ENCODE measurements around the gene SLC2A4. TPM values are rescaled to one million over a fixed set of nuclear protein-coding genes. Genes with fewer than 3 reads are reported as not detected.

Gene SLC2A4
- polyA plus RNA-seq, 4 donors: 0.31 to 5.0 (median 1.2) TPM

- Histone ChIP-seq H3K36me3 (ENCODE audit: control insufficient read depth in 3 of 3, insufficient read depth in 2 of 3, low read depth in 1 of 3, low read length in 3 of 3) (no peaks in the 10 kb centered on the region), H3K4me3 (ENCODE audit: low read depth in 1 of 3, low read length in 3 of 3) (no peak overlapping the region), H3K9me3 (ENCODE audit: control insufficient read depth in 2 of 2, insufficient read depth in 1 of 2, low read depth in 1 of 2, low read length in 1 of 2) (no peaks in the 10 kb centered on the region), H3K27me3 (ENCODE audit: control insufficient read depth in 3 of 3, insufficient read depth in 3 of 3, low read length in 3 of 3) (peaks cover 0 to 17% (median 0%) of the 10 kb centered on the region in 3 donors), H3K27ac (ENCODE audit: low read depth in 1 of 3, low read length in 2 of 3) (peak overlapping the region; percentile 44 to 82 (median 76)), H3K4me1 (ENCODE audit: control insufficient read depth in 3 of 3, insufficient read depth in 2 of 3, low read depth in 1 of 3, low read length in 2 of 3) (peaks cover 0 to 30% (median 0%) of the 10 kb centered on the region in 3 donors)
- DNase-seq (peak; percentile 73 to 91), FAIRE-seq (no peak)
- 15 to 64% (median 37%) methylated on average over 8 of the region's 8 CpGs for whole genome bisulfite sequencing, 3 donors
Observed at GRCh38 chr17:7279448-7279847, 2.1 kb upstream of the SLC2A4 start.

DNA sequence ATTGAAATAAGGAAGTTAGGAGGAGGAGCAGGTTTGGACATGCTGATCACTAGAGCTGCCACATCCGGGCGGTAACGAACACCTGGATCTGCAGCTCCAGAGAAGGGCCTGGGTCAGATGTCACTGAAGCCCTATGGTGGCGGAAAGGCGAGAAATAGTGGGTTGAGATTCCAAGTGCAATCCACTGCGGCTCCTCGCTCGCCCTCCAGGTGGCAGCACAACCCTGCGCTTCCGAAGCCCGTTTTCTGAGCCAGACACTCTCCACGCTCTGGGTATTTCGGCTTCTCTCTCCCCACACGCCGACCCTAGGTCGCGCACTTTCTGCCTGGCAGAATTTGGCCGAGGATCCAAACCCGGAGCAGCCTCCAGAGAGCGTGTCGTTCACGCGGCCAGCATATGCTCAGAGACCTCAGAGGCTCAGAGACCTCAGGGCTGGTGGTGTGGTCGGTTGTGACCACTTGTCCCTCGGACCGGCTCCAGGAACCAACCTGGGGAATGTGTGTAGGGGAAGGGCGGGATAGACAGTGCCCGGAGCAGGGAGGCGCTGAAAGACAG, 922 bp upstream of the SLC2A4 start:
- peak; percentile 81 to 92 for DNase-seq
- Histone ChIP-seq H3K36me3 (ENCODE audit: control insufficient read depth in 3 of 3, insufficient read depth in 2 of 3, low read depth in 1 of 3, low read length in 3 of 3) (no peaks in the 10 kb centered on the region), H3K27me3 (ENCODE audit: control insufficient read depth in 3 of 3, insufficient read depth in 3 of 3, low read length in 3 of 3) (peaks cover 0 to 17% (median 0%) of the 10 kb centered on the region in 3 donors), H3K9me3 (ENCODE audit: control insufficient read depth in 2 of 2, insufficient read depth in 1 of 2, low read depth in 1 of 2, low read length in 1 of 2) (no peaks in the 10 kb centered on the region), H3K4me1 (ENCODE audit: control insufficient read depth in 3 of 3, insufficient read depth in 2 of 3, low read depth in 1 of 3, low read length in 2 of 3) (peaks cover 0 to 30% (median 0%) of the 10 kb centered on the region in 3 donors), H3K4me3 (ENCODE audit: low read depth in 1 of 3, low read length in 3 of 3) (peak overlapping the region in 2 of 3 donors; percentile 44 to 48), H3K27ac (ENCODE audit: low read depth in 1 of 3, low read length in 2 of 3) (peak overlapping the region; percentile 6 to 82 (median 76))
- WGBS, 3 donors: 0 to 1% (median 1%) methylated on average over 27 to 29 of the region's 29 CpGs
- no peak for FAIRE-seq

DNA sequence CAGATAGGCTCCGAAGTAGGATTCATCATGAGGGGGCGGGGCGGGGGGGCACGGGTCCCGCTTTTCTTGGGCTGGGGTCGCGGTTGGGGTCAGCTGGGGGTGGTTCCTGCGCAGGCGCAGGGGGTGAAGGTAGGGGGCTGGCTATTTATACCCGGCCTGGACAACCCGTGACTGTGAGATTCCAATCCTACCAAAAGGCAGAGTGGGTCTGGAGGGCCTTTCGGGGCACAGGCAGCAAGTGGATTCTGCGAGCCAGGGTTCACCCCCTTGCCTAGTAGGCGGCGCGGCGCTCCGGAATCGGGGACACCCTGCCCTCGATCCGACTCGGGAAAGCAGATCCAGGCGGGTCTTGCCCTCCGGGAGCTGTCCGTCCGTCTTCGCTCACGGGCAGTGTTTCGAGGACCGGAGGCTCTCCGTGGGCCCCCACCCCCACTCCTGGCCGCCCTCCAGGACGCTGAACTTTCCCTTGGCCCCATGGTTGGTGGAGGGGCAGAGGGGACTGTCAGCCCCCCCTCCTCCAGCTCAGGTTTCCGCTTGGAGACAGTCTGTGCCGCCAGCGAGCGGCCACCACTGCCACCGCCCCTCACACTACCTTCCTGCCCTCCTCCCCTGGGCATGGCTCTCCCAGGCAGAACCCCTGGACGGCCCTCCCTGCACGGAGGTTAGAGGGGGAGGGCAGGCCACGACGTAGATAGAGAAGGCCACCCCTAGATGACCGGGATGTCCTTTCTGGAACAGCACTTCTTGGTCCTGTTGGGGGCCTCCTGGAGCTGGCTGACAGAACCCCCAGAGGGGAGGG, 634 bp downstream of the SLC2A4 start:
- Histone ChIP-seq H3K27me3 (ENCODE audit: control insufficient read depth in 3 of 3, insufficient read depth in 3 of 3, low read length in 3 of 3) (peaks cover 0 to 17% (median 0%) of the 10 kb centered on the region in 3 donors), H3K9me3 (ENCODE audit: control insufficient read depth in 2 of 2, insufficient read depth in 1 of 2, low read depth in 1 of 2, low read length in 1 of 2) (no peaks in the 10 kb centered on the region), H3K4me1 (ENCODE audit: control insufficient read depth in 3 of 3, insufficient read depth in 2 of 3, low read depth in 1 of 3, low read length in 2 of 3) (peaks cover 0 to 30% (median 0%) of the 10 kb centered on the region in 3 donors), H3K4me3 (ENCODE audit: low read depth in 1 of 3, low read length in 3 of 3) (peak overlapping the region in 2 of 3 donors; percentile 44 to 48), H3K27ac (ENCODE audit: low read depth in 1 of 3, low read length in 2 of 3) (peak overlapping the region in 1 of 3 donors; percentile 22), H3K36me3 (ENCODE audit: control insufficient read depth in 3 of 3, insufficient read depth in 2 of 3, low read depth in 1 of 3, low read length in 3 of 3) (no peaks in the 10 kb centered on the region)
- 4 to 7% (median 6%) methylated on average over 35 to 43 of the region's 43 CpGs for WGBS, 3 donors
- DNase-seq (peak in 1 of 2 donors; percentile 37), FAIRE-seq (no peak)

DNA sequence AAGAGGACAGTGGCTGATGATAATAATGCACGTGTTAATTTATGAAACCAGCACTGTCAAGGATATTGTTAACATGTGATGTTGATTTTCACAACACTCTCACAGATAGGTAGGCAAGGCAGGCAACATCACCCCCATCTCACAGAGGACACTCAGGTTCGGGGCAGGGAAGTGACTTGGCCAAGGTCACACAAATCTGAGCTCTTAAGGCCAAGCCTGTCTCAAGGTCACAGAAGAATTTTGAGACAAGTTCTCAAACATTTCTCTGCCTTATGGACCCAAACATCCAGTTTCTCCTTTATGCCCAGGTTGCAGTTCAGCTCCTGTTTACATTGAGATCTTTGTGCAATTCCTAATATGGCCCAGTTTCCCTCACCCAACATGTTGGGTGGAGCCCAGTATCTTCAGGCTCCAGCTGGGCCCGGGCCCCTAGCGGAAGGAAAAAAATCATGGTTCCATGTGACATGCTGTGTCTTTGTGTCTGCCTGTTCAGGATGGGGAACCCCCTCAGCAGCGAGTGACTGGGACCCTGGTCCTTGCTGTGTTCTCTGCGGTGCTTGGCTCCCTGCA, 1.3 kb downstream of the SLC2A4 start:
- Histone ChIP-seq H3K9me3 (ENCODE audit: control insufficient read depth in 2 of 2, insufficient read depth in 1 of 2, low read depth in 1 of 2, low read length in 1 of 2) (no peaks in the 10 kb centered on the region), H3K27ac (ENCODE audit: low read depth in 1 of 3, low read length in 2 of 3) (no peak overlapping the region), H3K4me3 (ENCODE audit: low read depth in 1 of 3, low read length in 3 of 3) (no peak overlapping the region), H3K4me1 (ENCODE audit: control insufficient read depth in 3 of 3, insufficient read depth in 2 of 3, low read depth in 1 of 3, low read length in 2 of 3) (peaks cover 0 to 30% (median 0%) of the 10 kb centered on the region in 3 donors), H3K36me3 (ENCODE audit: control insufficient read depth in 3 of 3, insufficient read depth in 2 of 3, low read depth in 1 of 3, low read length in 3 of 3) (no peaks in the 10 kb centered on the region), H3K27me3 (ENCODE audit: control insufficient read depth in 3 of 3, insufficient read depth in 3 of 3, low read length in 3 of 3) (peaks cover 0 to 17% (median 2%) of the 10 kb centered on the region in 3 donors)
- DNase-seq (no peak), FAIRE-seq (no peak)
- WGBS, 3 donors: 53 to 56% (median 55%) methylated on average over 6 of the region's 6 CpGs

GRCh38 chr17:7283471-7284216, 2.1 kb downstream of the SLC2A4 start:
- FAIRE-seq (no peak), DNase-seq (no peak)
- no peaks in the 10 kb centered on the region for H3K36me3 ChIP-seq (ENCODE audit: control insufficient read depth in 3 of 3, insufficient read depth in 2 of 3, low read depth in 1 of 3, low read length in 3 of 3)
- no peak overlapping the region for H3K4me3 ChIP-seq (ENCODE audit: low read depth in 1 of 3, low read length in 3 of 3)
- H3K9me3 ChIP-seq (ENCODE audit: control insufficient read depth in 2 of 2, insufficient read depth in 1 of 2, low read depth in 1 of 2, low read length in 1 of 2): no peaks in the 10 kb centered on the region
- H3K27ac ChIP-seq (ENCODE audit: low read depth in 1 of 3, low read length in 2 of 3): no peak overlapping the region
- 85 to 87% (median 86%) methylated on average over 18 of the region's 18 CpGs for WGBS, 3 donors
- H3K27me3 ChIP-seq (ENCODE audit: control insufficient read depth in 3 of 3, insufficient read depth in 3 of 3, low read length in 3 of 3): peaks cover 0 to 17% (median 2%) of the 10 kb centered on the region in 3 donors
- H3K4me1 ChIP-seq (ENCODE audit: control insufficient read depth in 3 of 3, insufficient read depth in 2 of 3, low read depth in 1 of 3, low read length in 2 of 3): peaks cover 0 to 30% (median 0%) of the 10 kb centered on the region in 3 donors

- peaks cover 0 to 26% (median 0%) of the 10 kb centered on the region in 3 donors for H3K4me1 ChIP-seq (ENCODE audit: control insufficient read depth in 3 of 3, insufficient read depth in 2 of 3, low read depth in 1 of 3, low read length in 2 of 3)
- peaks cover 0 to 17% (median 2%) of the 10 kb centered on the region in 3 donors for H3K27me3 ChIP-seq (ENCODE audit: control insufficient read depth in 3 of 3, insufficient read depth in 3 of 3, low read length in 3 of 3)
- WGBS, 3 donors: 80 to 92% (median 87%) methylated on average over 16 of the region's 16 CpGs
- DNase-seq (no peak), FAIRE-seq (no peak)
- H3K4me3 ChIP-seq (ENCODE audit: low read depth in 1 of 3, low read length in 3 of 3): no peak overlapping the region
- H3K27ac ChIP-seq (ENCODE audit: low read depth in 1 of 3, low read length in 2 of 3): no peak overlapping the region
- H3K9me3 ChIP-seq (ENCODE audit: control insufficient read depth in 2 of 2, insufficient read depth in 1 of 2, low read depth in 1 of 2, low read length in 1 of 2): no peaks in the 10 kb centered on the region
- H3K36me3 ChIP-seq (ENCODE audit: control insufficient read depth in 3 of 3, insufficient read depth in 2 of 3, low read depth in 1 of 3, low read length in 3 of 3): no peaks in the 10 kb centered on the region
Observed at GRCh38 chr17:7284911-7285310, 3.4 kb downstream of the SLC2A4 start.

- FAIRE-seq: no peak
- WGBS, 3 donors: 91 to 92% (median 92%) methylated on average over 12 of the region's 12 CpGs
- H3K27me3 ChIP-seq (ENCODE audit: control insufficient read depth in 3 of 3, insufficient read depth in 3 of 3, low read length in 3 of 3): peaks cover 0 to 17% (median 2%) of the 10 kb centered on the region in 3 donors
- peaks cover 0 to 19% (median 0%) of the 10 kb centered on the region in 3 donors for H3K4me1 ChIP-seq (ENCODE audit: control insufficient read depth in 3 of 3, insufficient read depth in 2 of 3, low read depth in 1 of 3, low read length in 2 of 3)
- no peak overlapping the region for H3K27ac ChIP-seq (ENCODE audit: low read depth in 1 of 3, low read length in 2 of 3)
- no peaks in the 10 kb centered on the region for H3K36me3 ChIP-seq (ENCODE audit: control insufficient read depth in 3 of 3, insufficient read depth in 2 of 3, low read depth in 1 of 3, low read length in 3 of 3)
- H3K9me3 ChIP-seq (ENCODE audit: control insufficient read depth in 2 of 2, insufficient read depth in 1 of 2, low read depth in 1 of 2, low read length in 1 of 2): no peaks in the 10 kb centered on the region
- no peak for DNase-seq
- no peak overlapping the region for H3K4me3 ChIP-seq (ENCODE audit: low read depth in 1 of 3, low read length in 3 of 3)
Observed at GRCh38 chr17:7285679-7286078, 4.2 kb downstream of the SLC2A4 start.

Measured in small intestine (tissue), 7 donors.